GM12878 (cell line): ENCODE measurements around the gene HEPACAM. TPM values are rescaled to one million over a fixed set of nuclear protein-coding genes. Genes with fewer than 3 reads are reported as not detected.

Experiments
- ATAC-seq: fragments of 200-7000 bp; cut with Tn5 transposase; 3 replicates; pipeline ENCODE4 v1.9.1; 2020; ENCODE audit warnings: mild to moderate bottlenecking, moderate library complexity
- BruUV-seq: library from RNA; stranded (reverse); fragments of 400-500 nt; replicated peaks from 2 replicates; lab custom pipeline; 2021; lab: Mats Ljungman, UMichigan
- CTCF ChIA-PET: fragments of 300-600 bp; sonication (Branson Sonifier 250); formaldehyde crosslinking; extraction: SDS; loops from one replicate; lab custom pipeline; 2021; ENCODE audit warnings: inconsistent platforms; lab: Yijun Ruan, JAX
- POLR2A ChIA-PET: fragments of 350-600 bp; formaldehyde crosslinking; extraction: SDS; loops from one replicate; lab custom pipeline; 2021; ENCODE audit warnings: inconsistent platforms; lab: Charles Lee
- RAD21 ChIA-PET: fragments of 300-600 bp; sonication (Branson Sonifier 250); formaldehyde crosslinking; loops from one replicate; lab custom pipeline; 2023; ENCODE audit warnings: antibody characterized with exemption; ENCODE audit not compliant: unreplicated experiment; lab: Charles Lee
- SMC1A ChIA-PET: fragments of 300-600 bp; sonication (Branson Sonifier 250); formaldehyde crosslinking; loops from one replicate; lab custom pipeline; 2023; ENCODE audit not compliant: unreplicated experiment, uncharacterized antibody; lab: Charles Lee
- DNase-seq: peaks from one replicate; pipeline ENCODE4 v3.0.0-alpha.2; 2011; ENCODE audit warnings: low read depth, low spot score
- FAIRE-seq: peaks from 3 replicates; lab custom pipeline; 2011; peaks lifted over from hg19 to GRCh38; lab: Jason Lieb, UNC
- H2AFZ ChIP-seq: 2 replicates; pipeline ENCODE4 v1.6.0; 2011; ENCODE audit warnings: low read depth, low read length, control low read depth; ENCODE audit not compliant: control insufficient read depth
- H3K27ac ChIP-seq: 2 replicates; pipeline ENCODE4 v1.5.1; 2011; ENCODE audit warnings: control low read depth; ENCODE audit not compliant: control insufficient read depth, insufficient read depth
- H3K27me3 ChIP-seq, 2 experiments: replicated peaks in 1 of 2; 2 replicates each; pipeline versions ENCODE4 v1.6.0 to v1.6.1; 2011; ENCODE audit warnings: low read length in 1 of 2; ENCODE audit not compliant: control insufficient read depth in 2 of 2, insufficient read depth in 2 of 2
- H3K36me3 ChIP-seq, 2 experiments: 2 replicates each; pipeline ENCODE4 v1.5.1; 2011; ENCODE audit warnings: low read length in 1 of 2; ENCODE audit not compliant: control insufficient read depth in 2 of 2, insufficient read depth in 2 of 2
- H3K4me1 ChIP-seq: 2 replicates; pipeline ENCODE4 v1.6.1; 2011; ENCODE audit warnings: mild to moderate bottlenecking, low read length, moderate library complexity, mixed read lengths; ENCODE audit not compliant: control insufficient read depth, insufficient read depth
- H3K4me2 ChIP-seq: 2 replicates; pipeline ENCODE4 v1.6.0; 2011; ENCODE audit warnings: control low read depth; ENCODE audit not compliant: control insufficient read depth, insufficient read depth
- H3K4me3 ChIP-seq: fragments of 200-600 bp; sonication (generic); 2 replicates; pipeline ENCODE4 v1.5.1; 2016
- H3K79me2 ChIP-seq: 2 replicates; pipeline ENCODE4 v1.6.0; 2011; ENCODE audit warnings: low read length; ENCODE audit not compliant: control insufficient read depth, insufficient read depth
- H3K9ac ChIP-seq: 2 replicates; pipeline ENCODE4 v1.8.0; 2011; ENCODE audit warnings: low read length, control low read depth, mixed read lengths; ENCODE audit not compliant: control insufficient read depth, insufficient read depth
- H3K9me3 ChIP-seq: replicated peaks from 3 replicates; pipeline ENCODE4 v1.5.1; 2011; ENCODE audit warnings: mild to moderate bottlenecking, low read length; ENCODE audit not compliant: control insufficient read depth, insufficient read depth
- H4K20me1 ChIP-seq: 2 replicates; pipeline ENCODE4 v1.6.0; 2011; ENCODE audit not compliant: control insufficient read depth, insufficient read depth
- CBFB ChIP-seq: IDR thresholded peaks from 2 replicates; pipeline ENCODE4 v1.6.1; 2016; ENCODE audit warnings: antibody characterized with exemption, low read depth
- CHD2 ChIP-seq: IDR thresholded peaks from 2 replicates; pipeline ENCODE4 v1.6.1; 2011; ENCODE audit warnings: low read depth, low read length, improper control_type of control experiment, borderline replicate concordance
- DPF2 ChIP-seq: fragments of 450-650 bp; IDR thresholded peaks from 2 replicates; pipeline ENCODE4 v1.6.1; 2017; ENCODE audit warnings: mild to moderate bottlenecking
- EZH2 ChIP-seq: IDR thresholded peaks from 2 replicates; pipeline ENCODE4 v1.6.1; 2012; ENCODE audit warnings: low read depth, mild to moderate bottlenecking, control low read depth, inconsistent platforms, low read length, borderline replicate concordance; ENCODE audit not compliant: control insufficient read depth
- HDAC2 ChIP-seq: fragments of 200-600 bp; sonication (generic); IDR thresholded peaks from 2 replicates; pipeline ENCODE4 v1.6.1; 2017
- LARP7 ChIP-seq: fragments of 450-650 bp; IDR thresholded peaks from 2 replicates; pipeline ENCODE4 v1.6.1; 2017; ENCODE audit warnings: mild to moderate bottlenecking
- MTA3 ChIP-seq: IDR thresholded peaks from 2 replicates; pipeline ENCODE4 v1.6.1; 2012; ENCODE audit warnings: low read length, inconsistent platforms, borderline replicate concordance
- NR2C1 ChIP-seq: fragments of 450-650 bp; IDR thresholded peaks from 2 replicates; pipeline ENCODE4 v1.6.1; 2017; ENCODE audit warnings: antibody characterized with exemption, mild to moderate bottlenecking, moderate library complexity
- POLR2AphosphoS2 ChIP-seq: IDR thresholded peaks from 2 replicates; pipeline ENCODE4 v1.6.1; 2011; ENCODE audit warnings: low read depth, mild to moderate bottlenecking, low read length, improper control_type of control experiment, moderate library complexity
- SMAD1 ChIP-seq: fragments of 450-650 bp; IDR thresholded peaks from 2 replicates; pipeline ENCODE4 v1.6.1; 2018; ENCODE audit warnings: mild to moderate bottlenecking, low read depth; ENCODE audit not compliant: partially characterized antibody
- SMAD5 ChIP-seq: IDR thresholded peaks from 2 replicates; pipeline ENCODE4 v1.6.1; 2016; ENCODE audit warnings: antibody characterized with exemption, low read depth
- TARDBP ChIP-seq: IDR thresholded peaks from 2 replicates; pipeline ENCODE4 v1.6.1; 2016; ENCODE audit warnings: borderline replicate concordance
- YY1 ChIP-seq: IDR thresholded peaks from 2 replicates; pipeline ENCODE4 v1.6.1; 2011; ENCODE audit warnings: low read depth, mild to moderate bottlenecking, low read length
- WGBS: methylation state at CpG from one replicate; pipeline ENCODE4 v1.1.6; 2016; ENCODE audit warnings: low lambda C conversion rate; ENCODE audit not compliant: insufficient replicate concordance, insufficient coverage; ENCODE audit errors: missing lambda C conversion rate; 5-methylcytosine and 5-hydroxymethylcytosine counted together
- in situ Hi-C: fragments of 300-500 bp; cut with MboI; formaldehyde crosslinking; loops from 9 replicates; pipeline ENCODE4 v1.14.3; 2018; ENCODE audit warnings: mixed read lengths
- intact Hi-C: fragments of 100-400 bp; cut with micrococcal nuclease; formaldehyde crosslinking; loops from one replicate; pipeline ENCODE4 v1.14.2; 2022; ENCODE audit not compliant: unreplicated experiment
- polyA plus RNA-seq, 11 experiments: library from polyadenylated mRNA; depleted of rRNA in 4 of 11; unstranded in 6 of 11; stranded (reverse) in 5 of 11; fragments of >200 nt; fragmentation: Nextera tagmentation in 4 of 11; fragmentation: Illumina TruSeq in 1 of 11; extraction: Ambion mirVana in 4 of 11; extraction: Trizol in 1 of 11; gene quantifications; 1 replicate in 1 of 11; 2 replicates in 10 of 11; pipeline versions ENCODE4 v1.2.1 to v1.2.3, GENCODE V29; 2011 to 2016; ENCODE audit warnings: inconsistent platforms in 2 of 11, missing spikeins in 2 of 11, low read depth in 1 of 11
- total RNA-seq, 4 experiments: library from RNA; depleted of rRNA in 3 of 4; stranded (reverse); fragments of >200 nt in 3 of 4; fragmentation: Illumina TruSeq in 1 of 4; extraction: Trizol in 1 of 4; gene quantifications; 2 replicates each; pipeline versions ENCODE4 v1.2.1 to v1.2.3, GENCODE V29; 2013 to 2021
- TF ChIP-seq, protein P1 (sequence below), 3 experiments: IDR thresholded peaks in 2 of 3; conservative IDR thresholded peaks in 1 of 3; 2 replicates each; pipeline ENCODE4 v1.5.1; 2011; ENCODE audit warnings: low read depth in 3 of 3, low read length in 3 of 3, mild to moderate bottlenecking in 3 of 3, control low read depth in 2 of 3, moderate library complexity in 2 of 3, inconsistent platforms in 1 of 3, mixed read lengths in 1 of 3; ENCODE audit not compliant: control insufficient read depth in 2 of 3, insufficient read depth in 1 of 3; ENCODE audit errors: extremely low read depth in 1 of 3
- TF ChIP-seq, protein P2 (sequence below): fragments of 450-650 bp; IDR thresholded peaks from 2 replicates; pipeline ENCODE4 v1.6.1; 2016; ENCODE audit warnings: mild to moderate bottlenecking
- TF ChIP-seq, protein P3 (sequence below): fragments of 450-650 bp; IDR thresholded peaks from 2 replicates; pipeline ENCODE4 v1.6.1; 2017; ENCODE audit warnings: mild to moderate bottlenecking, low read depth, inconsistent platforms; ENCODE audit not compliant: poor library complexity, severe bottlenecking

Gene HEPACAM
- total and polyA plus RNA-seq, 10 of the 15 experiments (the other 5 are each of a cell fraction or from before 2014, with no cell fraction given), result 0.03 TPM; not detected in 9

DNA sequence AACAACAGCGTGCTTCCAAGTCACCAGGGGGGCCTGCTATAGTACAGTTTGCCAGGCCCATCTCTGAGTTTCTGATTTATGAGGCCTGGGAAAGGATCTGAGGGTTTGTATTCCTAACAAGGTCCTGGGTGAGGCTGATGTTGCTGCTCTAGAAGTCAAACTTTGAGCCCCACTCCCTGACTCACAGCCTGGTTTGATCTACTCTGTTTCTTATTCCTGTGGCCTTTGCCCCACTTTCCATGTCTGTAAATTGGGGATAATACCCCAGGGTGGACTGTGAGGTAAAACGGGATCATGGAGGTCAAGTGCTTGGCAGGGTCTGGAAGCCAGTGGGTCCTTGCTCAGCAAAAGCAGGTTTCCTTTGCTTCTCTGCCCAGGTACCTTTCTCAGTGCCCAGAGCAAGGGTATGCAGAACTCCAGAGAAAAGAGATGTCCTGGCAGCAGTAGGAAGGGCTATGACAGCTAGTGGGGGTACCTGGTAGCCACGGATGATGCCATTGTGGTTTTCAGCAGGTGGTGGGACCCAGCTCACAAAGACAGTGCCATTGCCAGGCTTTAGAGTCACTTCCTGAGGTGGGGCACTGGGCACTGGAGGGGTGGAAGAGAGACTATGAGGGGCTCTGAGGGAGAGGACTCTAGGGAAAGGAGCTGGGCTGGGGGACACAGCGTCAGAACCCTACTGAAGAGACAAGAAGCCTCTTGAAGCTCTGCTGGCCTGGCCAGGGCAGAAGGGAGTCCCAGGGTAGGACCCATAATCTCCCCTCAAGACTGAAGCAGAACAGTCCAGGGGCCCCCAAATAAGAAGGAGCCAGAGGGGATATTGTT is 41.0 kb downstream of the HEPACAM start:
- POLR2A ChIA-PET, result no interaction called here
- RAD21 ChIA-PET, result no interaction called here
- H3K27me3 ChIP-seq, result peaks cover 0 to 3% of the 10 kb centered on the region in 2 experiments; a peak in 2 of 4 replicates
- SMC1A ChIA-PET, result interaction anchor here (0.6 kb wide), 1 partner anchor 283 kb away, joined by 3 read pairs; no protein-coding TSS in a partner anchor
- no peaks in the 10 kb centered on the region for H3K79me2 ChIP-seq
- H3K4me2 ChIP-seq, result no peak overlapping the region
- no TSS peak for BruUV-seq
- no peak for TF ChIP-seq MTA3
- no peak for TF ChIP-seq SMAD1
- TF ChIP-seq, protein P1, sequence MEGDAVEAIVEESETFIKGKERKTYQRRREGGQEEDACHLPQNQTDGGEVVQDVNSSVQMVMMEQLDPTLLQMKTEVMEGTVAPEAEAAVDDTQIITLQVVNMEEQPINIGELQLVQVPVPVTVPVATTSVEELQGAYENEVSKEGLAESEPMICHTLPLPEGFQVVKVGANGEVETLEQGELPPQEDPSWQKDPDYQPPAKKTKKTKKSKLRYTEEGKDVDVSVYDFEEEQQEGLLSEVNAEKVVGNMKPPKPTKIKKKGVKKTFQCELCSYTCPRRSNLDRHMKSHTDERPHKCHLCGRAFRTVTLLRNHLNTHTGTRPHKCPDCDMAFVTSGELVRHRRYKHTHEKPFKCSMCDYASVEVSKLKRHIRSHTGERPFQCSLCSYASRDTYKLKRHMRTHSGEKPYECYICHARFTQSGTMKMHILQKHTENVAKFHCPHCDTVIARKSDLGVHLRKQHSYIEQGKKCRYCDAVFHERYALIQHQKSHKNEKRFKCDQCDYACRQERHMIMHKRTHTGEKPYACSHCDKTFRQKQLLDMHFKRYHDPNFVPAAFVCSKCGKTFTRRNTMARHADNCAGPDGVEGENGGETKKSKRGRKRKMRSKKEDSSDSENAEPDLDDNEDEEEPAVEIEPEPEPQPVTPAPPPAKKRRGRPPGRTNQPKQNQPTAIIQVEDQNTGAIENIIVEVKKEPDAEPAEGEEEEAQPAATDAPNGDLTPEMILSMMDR (IDR thresholded peaks at IDR 0.05 in 2 of 3, conservative IDR thresholded peaks at IDR 0.05 in 1 of 3; ENCODE audit: control insufficient read depth in 2 of 3, extremely low read depth in 1 of 3, insufficient read depth in 1 of 3, low read depth in 3 of 3, low read length in 3 of 3), result no peak
- TF ChIP-seq CHD2, result no peak
- no peak for TF ChIP-seq EZH2
- TF ChIP-seq SMAD5, result no peak
- TF ChIP-seq YY1, result no peak
- no peak for TF ChIP-seq POLR2AphosphoS2
- no peak for TF ChIP-seq NR2C1
- no peak for TF ChIP-seq HDAC2
- TF ChIP-seq, protein P2, sequence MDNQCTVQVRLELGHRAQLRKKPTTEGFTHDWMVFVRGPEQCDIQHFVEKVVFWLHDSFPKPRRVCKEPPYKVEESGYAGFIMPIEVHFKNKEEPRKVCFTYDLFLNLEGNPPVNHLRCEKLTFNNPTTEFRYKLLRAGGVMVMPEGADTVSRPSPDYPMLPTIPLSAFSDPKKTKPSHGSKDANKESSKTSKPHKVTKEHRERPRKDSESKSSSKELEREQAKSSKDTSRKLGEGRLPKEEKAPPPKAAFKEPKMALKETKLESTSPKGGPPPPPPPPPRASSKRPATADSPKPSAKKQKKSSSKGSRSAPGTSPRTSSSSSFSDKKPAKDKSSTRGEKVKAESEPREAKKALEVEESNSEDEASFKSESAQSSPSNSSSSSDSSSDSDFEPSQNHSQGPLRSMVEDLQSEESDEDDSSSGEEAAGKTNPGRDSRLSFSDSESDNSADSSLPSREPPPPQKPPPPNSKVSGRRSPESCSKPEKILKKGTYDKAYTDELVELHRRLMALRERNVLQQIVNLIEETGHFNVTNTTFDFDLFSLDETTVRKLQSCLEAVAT, result no peak
- TF ChIP-seq, protein P3, sequence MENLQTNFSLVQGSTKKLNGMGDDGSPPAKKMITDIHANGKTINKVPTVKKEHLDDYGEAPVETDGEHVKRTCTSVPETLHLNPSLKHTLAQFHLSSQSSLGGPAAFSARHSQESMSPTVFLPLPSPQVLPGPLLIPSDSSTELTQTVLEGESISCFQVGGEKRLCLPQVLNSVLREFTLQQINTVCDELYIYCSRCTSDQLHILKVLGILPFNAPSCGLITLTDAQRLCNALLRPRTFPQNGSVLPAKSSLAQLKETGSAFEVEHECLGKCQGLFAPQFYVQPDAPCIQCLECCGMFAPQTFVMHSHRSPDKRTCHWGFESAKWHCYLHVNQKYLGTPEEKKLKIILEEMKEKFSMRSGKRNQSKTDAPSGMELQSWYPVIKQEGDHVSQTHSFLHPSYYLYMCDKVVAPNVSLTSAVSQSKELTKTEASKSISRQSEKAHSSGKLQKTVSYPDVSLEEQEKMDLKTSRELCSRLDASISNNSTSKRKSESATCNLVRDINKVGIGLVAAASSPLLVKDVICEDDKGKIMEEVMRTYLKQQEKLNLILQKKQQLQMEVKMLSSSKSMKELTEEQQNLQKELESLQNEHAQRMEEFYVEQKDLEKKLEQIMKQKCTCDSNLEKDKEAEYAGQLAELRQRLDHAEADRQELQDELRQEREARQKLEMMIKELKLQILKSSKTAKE, result no peak
- no peak for TF ChIP-seq LARP7
- TF ChIP-seq CBFB, result no peak
- no peak for TF ChIP-seq DPF2
- no peak for TF ChIP-seq TARDBP
- intact Hi-C loops (no loop called here), in situ Hi-C loops (no loop called here)
- CTCF ChIA-PET, result no interaction called here
- no peaks in the 10 kb centered on the region for H3K4me1 ChIP-seq
- H4K20me1 ChIP-seq, result no peaks in the 10 kb centered on the region
- no peaks in the 10 kb centered on the region for H3K36me3 ChIP-seq
- H3K9me3 ChIP-seq, result no peaks in the 10 kb centered on the region
- no peak overlapping the region for H2AFZ ChIP-seq
- no peak for ATAC-seq
- 4% methylated on average over 4 of the region's 4 CpGs for WGBS
- no peak overlapping the region for H3K4me3 ChIP-seq
- H3K9ac ChIP-seq, result no peak overlapping the region
- DNase-seq, result no peak
- H3K27ac ChIP-seq, result no peak overlapping the region
- no peak for FAIRE-seq
